Trophoblast cell (in vitro differentiated cells and primary cell): Measurements from ENCODE around the gene EPB41L1.

Source experiments
- DNase-seq, 2 donors: peaks; one replicate each; pipeline ENCODE4 v3.0.0-alpha.2; 2016
- H2AFZ ChIP-seq: 2 replicates; pipeline ENCODE4 v1.6.1; 2013; ENCODE audit warnings: low read length, moderate library complexity, mild to moderate bottlenecking; ENCODE audit not compliant: insufficient read depth, poor library complexity
- H2AK5ac ChIP-seq: 2 replicates; pipeline ENCODE4 v1.6.1; 2013; ENCODE audit warnings: mild to moderate bottlenecking, low read length
- H2BK120ac ChIP-seq: 2 replicates; pipeline ENCODE4 v1.6.1; 2013; ENCODE audit warnings: low read length, mild to moderate bottlenecking, moderate library complexity; ENCODE audit not compliant: insufficient read depth, poor library complexity
- H2BK12ac ChIP-seq: 2 replicates; pipeline ENCODE4 v1.6.1; 2013; ENCODE audit warnings: mild to moderate bottlenecking, low read length, moderate library complexity
- H2BK5ac ChIP-seq: 2 replicates; pipeline ENCODE4 v1.6.1; 2013; ENCODE audit warnings: low read length, low read depth, moderate library complexity, mild to moderate bottlenecking; ENCODE audit not compliant: poor library complexity
- H3K14ac ChIP-seq: 2 replicates; pipeline ENCODE4 v1.6.1; 2013; ENCODE audit warnings: mild to moderate bottlenecking, low read length
- H3K18ac ChIP-seq: 2 replicates; pipeline ENCODE4 v1.6.1; 2013; ENCODE audit warnings: mild to moderate bottlenecking, low read length
- H3K23ac ChIP-seq: 2 replicates; pipeline ENCODE4 v1.6.1; 2013; ENCODE audit warnings: low read length
- H3K27ac ChIP-seq: 2 replicates; pipeline ENCODE4 v1.5.1; 2013; ENCODE audit warnings: low read depth, mild to moderate bottlenecking, inconsistent platforms, low read length, moderate library complexity
- H3K27me3 ChIP-seq: 2 replicates; pipeline ENCODE4 v1.6.1; 2013; ENCODE audit warnings: inconsistent platforms, mild to moderate bottlenecking, low read length, moderate library complexity; ENCODE audit not compliant: insufficient read depth
- H3K36me3 ChIP-seq, 2 experiments: 1 replicate in 1 of 2; 2 replicates in 1 of 2; pipeline ENCODE4 v1.6.1; 2013; ENCODE audit warnings: low read length in 2 of 2, mild to moderate bottlenecking in 2 of 2, moderate library complexity in 1 of 2; ENCODE audit not compliant: insufficient read depth in 2 of 2, control insufficient read depth in 1 of 2
- H3K4ac ChIP-seq: 2 replicates; pipeline ENCODE4 v1.6.1; 2013; ENCODE audit warnings: low read depth, mild to moderate bottlenecking, low read length, moderate library complexity
- H3K4me1 ChIP-seq, 2 experiments: 1 replicate in 1 of 2; 2 replicates in 1 of 2; pipeline ENCODE4 v1.6.1; 2013; ENCODE audit warnings: low read length in 2 of 2, mild to moderate bottlenecking in 2 of 2, moderate library complexity in 1 of 2; ENCODE audit not compliant: insufficient read depth in 2 of 2, control insufficient read depth in 1 of 2
- H3K4me2 ChIP-seq: 2 replicates; pipeline ENCODE4 v1.6.1; 2013; ENCODE audit warnings: inconsistent platforms, mild to moderate bottlenecking, low read length, moderate library complexity
- H3K4me3 ChIP-seq: 2 replicates; pipeline ENCODE4 v1.5.1; 2013; ENCODE audit warnings: mild to moderate bottlenecking, low read depth, low read length, inconsistent platforms
- H3K79me1 ChIP-seq: one replicate; pipeline ENCODE4 v1.6.1; 2013; ENCODE audit warnings: low read length
- H3K79me2 ChIP-seq: 2 replicates; pipeline ENCODE4 v1.6.1; 2013; ENCODE audit warnings: low read length, mild to moderate bottlenecking; ENCODE audit not compliant: control insufficient read depth, insufficient read depth, poor library complexity
- H3K9ac ChIP-seq: 2 replicates; pipeline ENCODE4 v1.6.1; 2013; ENCODE audit warnings: mild to moderate bottlenecking, low read length
- H3K9me3 ChIP-seq: 2 replicates; pipeline ENCODE4 v1.6.1; 2013; ENCODE audit warnings: low read depth, mild to moderate bottlenecking, control low read depth, inconsistent platforms, low read length; ENCODE audit not compliant: insufficient read depth
- H4K12ac ChIP-seq: 2 replicates; pipeline ENCODE4 v1.6.1; 2013; ENCODE audit warnings: low read depth, mild to moderate bottlenecking, low read length, moderate library complexity
- H4K8ac ChIP-seq: 2 replicates; pipeline ENCODE4 v1.6.1; 2013; ENCODE audit warnings: low read depth, mild to moderate bottlenecking, low read length, moderate library complexity
- H4K91ac ChIP-seq: one replicate; pipeline ENCODE4 v1.6.1; 2013; ENCODE audit warnings: low read depth, mild to moderate bottlenecking, low read length, moderate library complexity
- WGBS: extraction: QIAGEN DNeasy Blood & Tissue Kit; methylation state at CpG from one replicate; pipeline ENCODE4 v1.1.7; 2013; ENCODE audit warnings: missing lambda C conversion rate; ENCODE audit not compliant: insufficient read length, insufficient coverage; ENCODE audit errors: extremely low coverage; 5-methylcytosine and 5-hydroxymethylcytosine counted together

Gene EPB41L1

GRCh38 chr20:36200451-36200850 lies 45.9 kb downstream of the EPB41L1 start:
- H3K9ac ChIP-seq, result no peak overlapping the region
- no peak overlapping the region for H2BK12ac ChIP-seq
- no peak overlapping the region for H3K4me3 ChIP-seq
- H3K27me3 ChIP-seq, result no peaks in the 10 kb centered on the region
- no peak overlapping the region for H2BK120ac ChIP-seq
- H3K18ac ChIP-seq, result no peak overlapping the region
- H2AK5ac ChIP-seq, result no peak overlapping the region
- no peak for DNase-seq
- no peaks in the 10 kb centered on the region for H3K36me3 ChIP-seq
- no CpG with 5 or more reads among the region's 1 CpG for WGBS
- no peak overlapping the region for H3K23ac ChIP-seq
- H3K4me2 ChIP-seq, result no peak overlapping the region
- H4K12ac ChIP-seq, result no peak overlapping the region
- H3K4me1 ChIP-seq, result no peaks in the 10 kb centered on the region
- no peak overlapping the region for H3K14ac ChIP-seq
- H3K27ac ChIP-seq, result no peak overlapping the region
- no peaks in the 10 kb centered on the region for H3K9me3 ChIP-seq
- no peak overlapping the region for H2AFZ ChIP-seq
- no peaks in the 10 kb centered on the region for H3K79me2 ChIP-seq
- H4K8ac ChIP-seq, result no peak overlapping the region
- H4K91ac ChIP-seq, result no peak overlapping the region
- no peak overlapping the region for H3K4ac ChIP-seq
- H2BK5ac ChIP-seq, result no peak overlapping the region
- H3K79me1 ChIP-seq, result no peaks in the 10 kb centered on the region

- Histone ChIP-seq H2AK5ac (no peak overlapping the region), H2BK5ac (no peak overlapping the region), H2BK120ac (no peak overlapping the region), H3K27me3 (no peaks in the 10 kb centered on the region), H3K4me2 (no peak overlapping the region), H4K12ac (no peak overlapping the region), H3K4me1 (no peaks in the 10 kb centered on the region), H3K23ac (no peak overlapping the region), H3K4ac (no peak overlapping the region), H3K14ac (no peak overlapping the region), H2BK12ac (no peak overlapping the region), H3K9me3 (no peaks in the 10 kb centered on the region), H3K79me2 (no peaks in the 10 kb centered on the region), H3K18ac (no peak overlapping the region), H4K8ac (no peak overlapping the region), H2AFZ (no peak overlapping the region), H4K91ac (no peak overlapping the region), H3K9ac (no peak overlapping the region), H3K36me3 (no peaks in the 10 kb centered on the region), H3K4me3 (no peak overlapping the region), H3K79me1 (no peaks in the 10 kb centered on the region), H3K27ac (no peak overlapping the region)
- no CpG with 5 or more reads among the region's 4 CpGs for WGBS
- DNase-seq, result no peak
These were observed 46.7 kb downstream of the EPB41L1 start for GRCh38 chr20:36201198-36201597.

GRCh38 chr20:36202891-36203338 lies 48.4 kb downstream of the EPB41L1 start:
- Histone ChIP-seq H3K18ac (no peak overlapping the region), H3K9me3 (no peaks in the 10 kb centered on the region), H3K9ac (no peak overlapping the region), H4K8ac (no peak overlapping the region), H3K36me3 (no peaks in the 10 kb centered on the region), H3K4me3 (no peak overlapping the region), H2AFZ (no peak overlapping the region), H4K12ac (no peak overlapping the region), H2AK5ac (no peak overlapping the region), H2BK5ac (no peak overlapping the region), H2BK12ac (no peak overlapping the region), H3K79me1 (no peaks in the 10 kb centered on the region), H3K27me3 (no peaks in the 10 kb centered on the region), H4K91ac (no peak overlapping the region), H3K4me2 (no peak overlapping the region), H3K27ac (no peak overlapping the region), H3K4ac (no peak overlapping the region), H2BK120ac (no peak overlapping the region), H3K4me1 (no peaks in the 10 kb centered on the region), H3K79me2 (no peaks in the 10 kb centered on the region), H3K23ac (no peak overlapping the region), H3K14ac (no peak overlapping the region)
- DNase-seq, result peak; percentile 37 to 75
- no CpG with 5 or more reads among the region's 18 CpGs for WGBS

GRCh38 chr20:36203861-36204260 lies 49.3 kb downstream of the EPB41L1 start:
- Histone ChIP-seq H3K36me3 (no peaks in the 10 kb centered on the region), H3K9ac (no peak overlapping the region), H3K23ac (no peak overlapping the region), H4K91ac (no peak overlapping the region), H2BK5ac (no peak overlapping the region), H3K18ac (no peak overlapping the region), H4K8ac (no peak overlapping the region), H3K79me2 (no peaks in the 10 kb centered on the region), H2BK120ac (no peak overlapping the region), H3K9me3 (no peaks in the 10 kb centered on the region), H3K4me2 (no peak overlapping the region), H3K4me3 (no peak overlapping the region), H3K27me3 (no peaks in the 10 kb centered on the region), H3K27ac (no peak overlapping the region), H3K4me1 (no peaks in the 10 kb centered on the region), H3K79me1 (no peaks in the 10 kb centered on the region), H2AK5ac (no peak overlapping the region), H3K4ac (no peak overlapping the region), H4K12ac (no peak overlapping the region), H2BK12ac (no peak overlapping the region), H3K14ac (no peak overlapping the region), H2AFZ (no peak overlapping the region)
- WGBS, result no CpG with 5 or more reads among the region's 3 CpGs
- no peak for DNase-seq
